ENCODE results near the gene TRIM67.

- TF ChIP-seq EZH2 (IDR thresholded peaks at IDR 0.05; ENCODE audit: insufficient read depth, poor library complexity, severe bottlenecking) (no peak), EZH2phosphoT487 (IDR thresholded peaks at IDR 0.05; ENCODE audit: insufficient read depth, low read depth) (no peak)
Measured at GRCh38 chr1:231185391-231185790, 23.5 kb downstream of the TRIM67 start.
